GM18909 (cell line): ENCODE results near the gene SELENOV.
"Not testable (repeated sequence)": the region's sequence is repeated elsewhere in the genome, so short reads cannot be mapped to it uniquely, and the experiment has no call there.

Experiments
- ATAC-seq: cut with Tn5 transposase; IDR thresholded peaks from one replicate; pipeline ENCODE4 v1.9.1; 2021; ENCODE audit warnings: mild to moderate bottlenecking; ENCODE audit not compliant: unreplicated experiment, poor library complexity

SELENOV gene, protein sequence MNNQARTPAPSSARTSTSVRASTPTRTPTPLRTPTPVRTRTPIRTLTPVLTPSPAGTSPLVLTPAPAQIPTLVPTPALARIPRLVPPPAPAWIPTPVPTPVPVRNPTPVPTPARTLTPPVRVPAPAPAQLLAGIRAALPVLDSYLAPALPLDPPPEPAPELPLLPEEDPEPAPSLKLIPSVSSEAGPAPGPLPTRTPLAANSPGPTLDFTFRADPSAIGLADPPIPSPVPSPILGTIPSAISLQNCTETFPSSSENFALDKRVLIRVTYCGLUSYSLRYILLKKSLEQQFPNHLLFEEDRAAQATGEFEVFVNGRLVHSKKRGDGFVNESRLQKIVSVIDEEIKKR

GRCh38 chr19:39514840-39515550 lies at the start of gene SELENOV:
TSS of gene SELENOV (plus strand) at chr19:39515139. CDS start at chr19:39515213, 74 bp downstream.
- no peak for ATAC-seq

DNA sequence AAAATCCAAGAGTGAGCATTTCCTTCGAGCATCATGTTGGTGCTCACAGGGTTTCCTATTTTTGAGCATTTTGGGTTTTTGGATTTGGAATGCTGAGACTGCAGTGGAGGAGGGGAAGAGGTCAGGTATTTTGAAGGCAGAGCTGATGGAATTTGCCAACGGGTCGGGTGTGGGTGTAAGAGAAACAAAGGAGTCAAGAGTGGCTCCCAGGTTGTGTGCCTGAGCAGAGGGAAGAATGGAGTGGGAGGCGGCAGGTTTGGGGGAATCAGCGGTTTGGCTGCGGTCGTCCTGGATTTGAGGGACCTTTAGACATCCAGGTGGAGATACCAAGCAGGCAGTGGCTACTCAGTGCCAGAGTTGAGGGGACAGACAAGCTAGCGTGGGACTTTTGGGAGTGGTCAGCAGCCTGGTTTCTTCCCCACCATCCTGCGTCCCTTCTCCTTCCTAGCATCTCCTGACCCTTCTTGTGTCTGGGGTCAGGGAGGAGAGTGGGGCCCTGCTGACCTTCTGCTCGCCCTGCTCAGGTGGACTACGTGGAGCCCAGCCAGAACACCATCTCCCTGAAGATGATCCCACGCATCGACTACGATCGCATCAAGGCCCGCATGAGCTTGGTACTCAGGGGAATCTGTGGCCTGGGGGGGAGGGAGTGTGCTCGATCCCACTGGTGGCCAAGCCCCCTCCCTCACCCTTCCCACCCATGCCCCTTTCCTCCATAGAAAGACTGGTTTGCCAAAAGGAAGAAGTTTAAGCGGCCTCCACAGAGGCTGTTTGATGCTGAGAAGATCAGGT lies 48.8 kb upstream of the SELENOV start:
- no peak for ATAC-seq

DNA sequence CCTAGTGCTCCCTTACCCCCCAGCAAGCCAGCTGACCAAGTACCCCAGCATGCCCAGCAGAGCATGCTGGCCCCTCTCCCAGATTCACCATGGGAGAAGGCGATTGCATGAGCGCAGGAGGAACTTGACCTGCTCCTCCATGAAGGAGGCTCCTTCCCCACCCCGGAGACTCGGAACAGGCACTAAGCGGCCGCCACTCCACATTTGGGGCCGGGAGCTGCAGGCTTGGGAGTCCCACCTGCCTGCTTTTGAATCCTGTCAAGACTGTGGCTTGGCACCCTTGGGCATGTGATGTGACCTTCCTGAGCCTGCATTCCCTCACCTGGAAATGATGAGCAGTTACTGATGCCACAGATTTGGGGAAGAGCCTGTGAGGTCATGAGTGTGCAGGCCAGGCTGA lies 47.0 kb upstream of the SELENOV start:
- no peak for ATAC-seq

DNA sequence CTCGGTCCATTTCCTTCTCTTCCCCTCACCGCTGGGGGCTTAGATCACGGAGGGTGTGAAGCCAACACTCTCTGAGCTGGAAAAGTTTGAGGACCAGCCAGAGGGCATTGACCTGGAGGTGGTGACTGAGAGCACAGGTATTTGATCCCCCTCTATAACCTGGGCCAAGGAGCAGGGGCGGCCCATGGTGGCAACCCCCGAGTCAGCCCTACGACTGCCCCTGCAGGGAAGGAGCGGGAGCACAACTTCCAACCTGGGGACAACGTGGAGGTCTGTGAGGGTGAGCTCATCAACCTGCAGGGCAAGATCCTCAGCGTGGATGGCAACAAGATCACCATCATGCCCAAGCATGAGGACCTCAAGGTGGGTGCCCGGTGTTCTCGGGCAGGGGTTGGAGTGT lies 45.9 kb upstream of the SELENOV start:
- no peak for ATAC-seq

GRCh38 chr19:39469567-39469966 lies 45.4 kb upstream of the SELENOV start:
- ATAC-seq: no peak

GRCh38 chr19:39470724-39471339 lies 44.1 kb upstream of the SELENOV start:
- ATAC-seq: no peak

DNA sequence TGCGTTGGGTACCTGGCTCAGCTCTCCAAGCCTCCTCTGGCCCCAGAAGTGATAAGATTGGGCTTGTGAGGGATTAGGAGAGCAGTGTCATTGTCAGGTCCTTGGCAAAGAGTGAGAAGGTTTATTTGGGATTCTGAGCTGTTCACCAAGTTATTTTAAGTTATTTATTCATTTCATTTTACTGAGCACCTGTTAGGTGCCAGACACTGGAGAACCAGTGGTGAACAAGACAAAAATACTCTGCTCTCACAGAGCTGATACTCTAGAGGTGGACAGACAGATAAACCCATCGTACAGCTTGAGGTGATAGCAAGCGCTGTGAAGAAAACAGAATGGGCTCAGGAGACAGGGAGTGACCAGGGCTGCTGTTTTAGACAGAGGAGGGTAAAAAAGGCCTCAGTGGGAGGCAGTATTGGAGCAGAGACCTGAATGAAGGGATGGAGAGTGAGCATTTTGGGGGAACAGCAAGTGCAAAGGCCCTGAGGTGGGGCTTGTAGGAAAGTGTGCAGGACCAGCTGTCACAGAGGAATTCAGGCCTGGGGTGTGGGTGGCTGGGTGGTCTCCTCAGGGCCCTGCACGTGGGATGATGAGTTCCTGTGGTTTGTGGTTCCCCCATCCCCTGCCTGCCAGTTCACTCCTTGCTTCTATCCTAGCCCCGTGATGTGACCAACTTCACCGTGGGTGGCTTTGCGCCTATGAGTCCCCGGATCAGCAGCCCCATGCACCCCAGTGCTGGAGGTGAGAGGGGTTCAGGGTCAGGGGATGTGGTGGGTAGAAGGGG lies 43.0 kb upstream of the SELENOV start:
- no peak for ATAC-seq

DNA sequence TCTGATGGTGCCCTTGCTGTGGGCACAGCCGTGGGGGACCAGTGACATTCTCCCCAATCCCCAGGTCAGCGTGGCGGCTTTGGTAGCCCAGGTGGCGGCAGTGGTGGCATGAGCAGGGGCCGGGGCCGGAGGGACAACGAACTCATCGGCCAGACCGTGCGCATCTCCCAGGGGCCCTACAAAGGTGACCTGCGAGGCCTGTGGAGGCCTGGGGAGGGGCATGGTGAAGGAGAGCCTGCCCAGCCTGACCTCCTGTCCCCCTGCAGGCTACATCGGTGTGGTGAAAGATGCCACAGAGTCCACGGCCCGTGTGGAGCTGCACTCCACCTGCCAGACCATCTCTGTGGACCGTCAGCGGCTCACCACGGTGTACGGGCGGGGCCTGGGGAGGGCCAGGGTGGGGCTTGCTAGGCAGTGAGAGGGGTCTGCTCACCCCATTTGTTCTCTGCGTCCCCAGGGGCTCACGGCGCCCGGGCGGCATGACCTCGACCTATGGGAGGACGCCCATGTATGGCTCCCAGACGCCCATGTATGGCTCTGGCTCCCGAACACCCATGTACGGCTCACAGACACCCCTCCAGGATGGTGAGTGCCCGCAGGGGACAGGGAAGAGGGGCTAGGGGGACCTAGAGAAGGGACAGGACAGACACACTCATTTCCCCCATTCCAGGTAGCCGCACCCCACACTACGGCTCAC lies 42.0 kb upstream of the SELENOV start:
- ATAC-seq: no peak

DNA sequence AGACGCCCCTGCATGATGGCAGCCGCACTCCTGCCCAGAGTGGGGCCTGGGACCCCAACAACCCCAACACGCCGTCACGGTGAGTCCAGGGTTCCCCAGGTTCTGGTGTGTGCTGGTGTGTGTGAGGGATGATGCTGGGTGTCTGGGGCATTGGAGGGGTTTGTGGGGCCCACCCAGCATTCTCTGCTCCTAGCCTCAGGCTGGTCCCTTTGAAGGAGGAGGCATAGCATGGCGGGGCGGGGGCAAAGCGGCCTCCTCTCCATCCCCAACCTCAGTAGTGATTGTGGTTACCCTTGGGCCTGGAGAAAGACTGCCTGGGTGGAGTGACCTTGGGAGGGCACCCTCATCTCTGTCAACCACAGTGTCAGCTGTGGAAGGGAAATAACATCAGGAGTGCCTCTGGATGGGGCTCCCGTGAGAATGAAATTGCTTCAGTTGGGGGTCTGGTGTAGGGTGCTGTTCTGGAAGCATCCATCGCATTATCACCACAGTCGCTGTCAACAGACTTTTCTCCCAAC lies 41.4 kb upstream of the SELENOV start:
- ATAC-seq: no peak

- ATAC-seq: no peak
Measured at GRCh38 chr19:39474139-39474620, 40.8 kb upstream of the SELENOV start.

- no peak for ATAC-seq
Measured at GRCh38 chr19:39475748-39476147, 39.2 kb upstream of the SELENOV start.

DNA sequence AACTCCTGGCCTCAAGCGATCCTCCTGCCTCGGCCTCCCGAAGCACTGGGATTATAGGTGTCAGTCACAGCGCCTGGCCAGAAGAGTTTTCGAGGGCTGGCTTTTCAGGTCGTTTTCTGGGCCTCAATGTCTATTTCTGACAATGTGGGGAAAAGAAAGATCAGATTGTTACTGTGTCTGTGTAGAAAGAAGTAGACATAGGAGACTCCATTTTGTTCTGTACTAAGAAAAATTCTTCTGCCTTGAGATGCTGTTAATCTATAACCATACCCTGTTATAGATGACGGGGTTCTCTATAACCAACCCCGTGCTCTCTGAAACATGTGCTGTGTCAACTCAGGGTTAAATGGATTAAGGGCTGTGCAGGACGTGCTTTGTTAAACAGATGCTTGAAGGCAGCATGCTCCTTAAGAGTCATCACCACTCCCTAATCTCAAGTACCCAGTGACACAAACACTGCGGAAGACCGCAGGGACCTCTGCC lies 35.6 kb upstream of the SELENOV start:
- not testable (repeated sequence) for ATAC-seq

GRCh38 chr19:39479916-39480315 lies 35.0 kb upstream of the SELENOV start:
- ATAC-seq: no peak

- ATAC-seq: peak; percentile 92
Measured at GRCh38 chr19:39480337-39481228, 34.4 kb upstream of the SELENOV start, which contains the start of gene TIMM50. TSS of gene TIMM50 (plus strand) at chr19:39480838. CDS start at chr19:39480854, 16 bp downstream.

DNA sequence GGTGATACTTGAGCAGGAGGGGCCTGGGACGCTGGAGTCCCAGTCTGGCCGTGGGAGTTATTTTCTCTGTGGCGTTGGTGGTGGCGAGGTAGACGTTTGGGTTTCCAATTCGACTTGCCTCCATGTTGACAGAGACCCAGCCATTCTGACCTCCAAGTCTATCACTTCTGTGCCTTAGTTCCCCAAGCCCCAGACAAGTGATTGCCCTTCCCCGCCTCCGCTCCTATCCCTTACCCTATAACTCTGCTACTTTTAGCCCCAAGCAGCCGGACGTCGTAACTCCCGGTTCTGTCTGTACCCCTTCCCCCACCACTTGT lies 33.8 kb upstream of the SELENOV start:
- no peak for ATAC-seq

DNA sequence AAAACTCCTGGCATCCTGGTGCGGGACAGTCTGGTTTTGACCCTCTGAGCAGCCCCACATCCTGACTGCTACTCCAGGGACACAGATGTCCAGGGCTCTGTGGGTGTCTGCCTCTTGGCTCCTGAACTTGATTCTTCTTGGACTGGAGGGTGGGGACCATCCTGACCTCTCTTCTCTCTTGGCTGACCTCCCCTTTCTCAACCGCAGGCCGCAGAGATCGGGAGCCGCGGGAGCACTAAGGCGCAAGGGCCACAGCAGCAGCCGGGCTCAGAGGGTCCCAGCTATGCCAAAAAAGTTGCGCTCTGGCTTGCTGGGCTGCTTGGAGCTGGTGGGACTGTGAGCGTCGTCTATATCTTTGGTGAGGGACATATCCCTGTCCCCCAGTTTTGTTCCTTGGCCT lies 33.3 kb upstream of the SELENOV start:
- ATAC-seq: no peak

- no peak for ATAC-seq
Measured at GRCh38 chr19:39483141-39483540, 31.8 kb upstream of the SELENOV start.

DNA sequence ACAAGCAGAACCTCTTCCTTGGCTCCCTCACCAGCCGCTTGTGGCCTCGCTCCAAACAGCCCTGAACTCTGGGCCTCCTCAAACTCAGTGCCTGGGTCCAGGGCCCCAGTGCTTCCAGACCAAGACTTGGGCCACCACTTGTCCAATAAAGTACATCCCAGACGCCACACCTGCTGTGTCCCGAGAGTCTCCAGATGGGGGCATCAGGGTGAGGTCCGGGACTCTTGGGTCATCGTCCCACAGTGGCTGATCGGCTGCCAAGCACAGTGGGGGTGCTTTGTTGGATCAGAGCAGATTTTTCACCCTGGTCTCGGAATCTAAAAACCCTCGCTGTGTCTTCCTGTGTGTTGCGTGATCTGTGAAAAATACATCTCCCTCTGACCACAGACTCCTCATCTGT lies 25.2 kb upstream of the SELENOV start:
- ATAC-seq: no peak
